Measurements from ENCODE around the gene PPFIBP2.
"Not testable (repeated sequence)": the region's sequence is repeated elsewhere in the genome, so short reads cannot be mapped to it uniquely, and the experiment has no call there.

The PPFIBP2 gene

GRCh38 chr11:7648264-7648663, 134.5 kb downstream of the PPFIBP2 start:
- peaks cover 62 to 66% of the 10 kb centered on the region in 2 donors for H3K36me3 ChIP-seq (ENCODE audit: control insufficient read depth in 2 of 2, insufficient read depth in 2 of 2, low read length in 2 of 2)
- no peak overlapping the region for H3K9ac ChIP-seq (ENCODE audit: low read depth in 1 of 2, low read length in 2 of 2)
- H3K27me3 ChIP-seq (ENCODE audit: control insufficient read depth in 2 of 2, insufficient read depth in 2 of 2, low read length in 2 of 2) = no peaks in the 10 kb centered on the region
- no peaks in the 10 kb centered on the region for H3K9me3 ChIP-seq (ENCODE audit: control insufficient read depth in 2 of 2, low read length in 2 of 2)
- no peak overlapping the region for H3K4me3 ChIP-seq (ENCODE audit: low read length in 2 of 2)
- no peak overlapping the region for H3K27ac ChIP-seq (ENCODE audit: low read depth in 2 of 2, low read length in 2 of 2)
- no peaks in the 10 kb centered on the region for H3K4me1 ChIP-seq (ENCODE audit: control insufficient read depth in 2 of 2, insufficient read depth in 2 of 2, low read length in 2 of 2)

DNA sequence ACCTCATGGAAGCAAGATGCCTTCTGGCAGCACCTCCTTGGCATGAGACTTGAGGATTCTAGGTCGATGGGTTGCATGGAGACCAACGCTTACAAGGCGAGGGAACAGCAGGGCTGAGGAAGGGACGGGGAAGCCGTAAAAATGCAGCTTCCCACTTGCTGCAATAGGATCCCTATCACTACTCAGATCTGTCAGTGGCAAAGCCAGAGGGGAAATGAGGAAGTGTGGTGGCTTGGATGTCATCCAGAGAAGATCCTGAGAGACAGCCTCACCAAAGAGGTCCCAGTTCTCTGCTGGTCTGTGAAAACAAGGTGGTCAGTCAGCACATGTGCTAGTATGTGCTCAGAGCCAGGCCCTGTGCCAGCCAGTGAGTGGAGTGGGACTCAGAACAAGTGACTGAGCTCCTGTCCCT, 137.3 kb downstream of the PPFIBP2 start:
- no peaks in the 10 kb centered on the region for H3K9me3 ChIP-seq (ENCODE audit: control insufficient read depth in 2 of 2, low read length in 2 of 2)
- H3K36me3 ChIP-seq (ENCODE audit: control insufficient read depth in 2 of 2, insufficient read depth in 2 of 2, low read length in 2 of 2) = peaks cover 79 to 82% of the 10 kb centered on the region in 2 donors
- no peaks in the 10 kb centered on the region for H3K27me3 ChIP-seq (ENCODE audit: control insufficient read depth in 2 of 2, insufficient read depth in 2 of 2, low read length in 2 of 2)
- no peak overlapping the region for H3K4me3 ChIP-seq (ENCODE audit: low read length in 2 of 2)
- H3K9ac ChIP-seq (ENCODE audit: low read depth in 1 of 2, low read length in 2 of 2) = no peak overlapping the region
- H3K4me1 ChIP-seq (ENCODE audit: control insufficient read depth in 2 of 2, insufficient read depth in 2 of 2, low read length in 2 of 2) = no peaks in the 10 kb centered on the region
- H3K27ac ChIP-seq (ENCODE audit: low read depth in 2 of 2, low read length in 2 of 2) = no peak overlapping the region

- no peak overlapping the region for H3K9ac ChIP-seq (ENCODE audit: low read depth in 1 of 2, low read length in 2 of 2)
- no peaks in the 10 kb centered on the region for H3K27me3 ChIP-seq (ENCODE audit: control insufficient read depth in 2 of 2, insufficient read depth in 2 of 2, low read length in 2 of 2)
- H3K27ac ChIP-seq (ENCODE audit: low read depth in 2 of 2, low read length in 2 of 2) = no peak overlapping the region
- no peak overlapping the region for H3K4me3 ChIP-seq (ENCODE audit: low read length in 2 of 2)
- H3K36me3 ChIP-seq (ENCODE audit: control insufficient read depth in 2 of 2, insufficient read depth in 2 of 2, low read length in 2 of 2) = peaks cover 82% of the 10 kb centered on the region in 2 donors
- no peaks in the 10 kb centered on the region for H3K9me3 ChIP-seq (ENCODE audit: control insufficient read depth in 2 of 2, low read length in 2 of 2)
- no peaks in the 10 kb centered on the region for H3K4me1 ChIP-seq (ENCODE audit: control insufficient read depth in 2 of 2, insufficient read depth in 2 of 2, low read length in 2 of 2)
Observed at GRCh38 chr11:7651700-7652099, 137.9 kb downstream of the PPFIBP2 start.

DNA sequence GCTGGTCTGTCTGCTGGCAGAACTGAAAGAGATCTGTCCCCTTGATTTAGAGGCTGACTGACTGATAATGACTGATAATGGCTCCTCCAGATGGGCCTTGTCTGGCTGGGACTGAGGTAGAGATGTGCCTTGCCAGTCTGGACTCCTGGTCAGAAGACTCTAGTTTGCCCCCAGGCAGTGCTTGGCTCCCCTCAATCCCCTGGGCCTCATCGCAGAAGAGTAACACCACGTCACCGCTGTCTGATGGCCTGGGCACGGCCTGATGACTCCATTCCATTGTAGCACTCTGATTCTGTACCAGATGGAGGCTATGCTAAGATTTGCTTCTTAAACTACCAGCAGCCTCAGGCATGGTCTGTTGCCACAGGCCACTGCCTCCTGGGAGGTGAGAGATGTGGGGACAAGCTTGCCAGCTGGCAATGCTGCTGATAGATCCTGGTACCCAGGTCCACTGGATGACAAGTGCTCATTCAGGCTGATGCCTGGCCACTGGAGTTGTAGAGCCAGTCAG, 140.5 kb downstream of the PPFIBP2 start:
- Histone ChIP-seq H3K4me1 (ENCODE audit: control insufficient read depth in 2 of 2, insufficient read depth in 2 of 2, low read length in 2 of 2) (peaks cover 4 to 5% of the 10 kb centered on the region in 2 donors), H3K9me3 (ENCODE audit: control insufficient read depth in 2 of 2, low read length in 2 of 2) (no peaks in the 10 kb centered on the region), H3K27ac (ENCODE audit: low read depth in 2 of 2, low read length in 2 of 2) (no peak overlapping the region), H3K27me3 (ENCODE audit: control insufficient read depth in 2 of 2, insufficient read depth in 2 of 2, low read length in 2 of 2) (no peaks in the 10 kb centered on the region), H3K9ac (ENCODE audit: low read depth in 1 of 2, low read length in 2 of 2) (no peak overlapping the region), H3K4me3 (ENCODE audit: low read length in 2 of 2) (no peak overlapping the region), H3K36me3 (ENCODE audit: control insufficient read depth in 2 of 2, insufficient read depth in 2 of 2, low read length in 2 of 2) (peaks cover 79% of the 10 kb centered on the region in 2 donors)

DNA sequence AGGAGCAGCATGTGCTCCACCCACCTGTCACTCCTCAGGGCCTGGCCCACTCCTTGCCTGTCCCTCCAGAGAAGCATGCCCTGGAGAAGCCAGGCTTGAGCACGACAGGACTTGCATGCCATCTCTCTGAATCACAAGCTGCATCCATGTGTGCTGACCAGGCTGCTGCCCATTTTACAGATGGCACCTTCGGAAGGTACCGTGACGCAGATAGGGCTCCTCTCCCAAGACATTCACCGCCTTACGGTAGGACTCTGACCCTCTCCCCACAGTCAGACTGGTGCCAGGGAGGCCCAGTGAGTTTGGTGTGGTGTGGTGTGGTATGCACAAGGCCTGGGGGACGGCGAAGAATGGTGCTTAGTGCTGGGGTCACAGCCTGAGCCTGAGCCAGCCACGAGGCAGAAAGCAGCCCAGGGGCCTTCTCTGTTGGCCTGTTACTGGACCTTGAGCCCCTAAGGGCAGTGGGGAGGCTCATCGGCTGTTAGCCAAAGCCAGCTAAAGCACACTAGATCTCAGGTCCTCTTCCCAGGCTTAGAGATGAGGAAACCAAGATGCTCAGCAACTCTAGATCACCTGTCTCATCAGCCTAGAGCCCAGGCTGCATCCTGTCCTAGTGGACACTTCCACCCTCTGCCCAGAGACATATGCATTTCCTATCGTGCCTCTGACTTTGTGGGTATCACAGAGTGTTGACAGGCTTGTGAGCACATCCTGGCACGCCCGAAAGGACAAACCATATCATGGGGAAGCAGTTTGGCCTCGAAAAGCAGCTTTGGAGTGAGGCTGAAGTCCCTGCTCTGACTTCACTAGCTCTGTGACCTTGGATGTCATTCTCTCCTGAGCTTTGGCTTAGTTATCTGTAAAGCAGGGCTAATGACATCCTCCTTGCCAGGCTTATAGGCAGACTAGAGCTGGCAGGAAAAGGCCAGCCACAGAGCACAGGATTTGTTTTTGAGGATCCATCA, 141.7 kb downstream of the PPFIBP2 start:
- H3K4me1 ChIP-seq (ENCODE audit: control insufficient read depth in 2 of 2, insufficient read depth in 2 of 2, low read length in 2 of 2) = peaks cover 4 to 5% of the 10 kb centered on the region in 2 donors
- H3K27me3 ChIP-seq (ENCODE audit: control insufficient read depth in 2 of 2, insufficient read depth in 2 of 2, low read length in 2 of 2) = no peaks in the 10 kb centered on the region
- no peak overlapping the region for H3K9ac ChIP-seq (ENCODE audit: low read depth in 1 of 2, low read length in 2 of 2)
- no peaks in the 10 kb centered on the region for H3K9me3 ChIP-seq (ENCODE audit: control insufficient read depth in 2 of 2, low read length in 2 of 2)
- peaks cover 66% of the 10 kb centered on the region in 2 donors for H3K36me3 ChIP-seq (ENCODE audit: control insufficient read depth in 2 of 2, insufficient read depth in 2 of 2, low read length in 2 of 2)
- no peak overlapping the region for H3K4me3 ChIP-seq (ENCODE audit: low read length in 2 of 2)
- no peak overlapping the region for H3K27ac ChIP-seq (ENCODE audit: low read depth in 2 of 2, low read length in 2 of 2)

DNA sequence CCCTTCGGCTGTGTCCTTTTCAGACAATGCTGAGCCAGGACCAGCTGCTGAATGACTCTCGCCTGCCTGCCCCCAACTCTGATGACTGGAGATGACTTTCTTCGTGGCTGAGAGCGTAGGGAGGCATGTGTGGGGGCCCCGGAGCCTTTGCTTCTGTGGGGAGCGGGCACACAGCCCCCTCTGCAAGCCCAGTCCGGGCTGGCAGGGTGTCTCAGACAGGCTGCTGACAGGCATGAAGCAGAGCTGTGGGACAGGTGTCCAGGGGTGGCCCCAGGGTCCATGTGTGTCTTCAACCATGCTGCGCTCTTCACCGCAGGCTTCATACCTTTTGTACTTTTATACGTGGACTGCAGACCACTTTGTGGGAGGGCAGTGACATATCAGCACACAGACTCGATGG, 142.9 kb downstream of the PPFIBP2 start:
- no peak overlapping the region for H3K9ac ChIP-seq (ENCODE audit: low read depth in 1 of 2, low read length in 2 of 2)
- H3K4me1 ChIP-seq (ENCODE audit: control insufficient read depth in 2 of 2, insufficient read depth in 2 of 2, low read length in 2 of 2) = peaks cover 4 to 5% of the 10 kb centered on the region in 2 donors

DNA sequence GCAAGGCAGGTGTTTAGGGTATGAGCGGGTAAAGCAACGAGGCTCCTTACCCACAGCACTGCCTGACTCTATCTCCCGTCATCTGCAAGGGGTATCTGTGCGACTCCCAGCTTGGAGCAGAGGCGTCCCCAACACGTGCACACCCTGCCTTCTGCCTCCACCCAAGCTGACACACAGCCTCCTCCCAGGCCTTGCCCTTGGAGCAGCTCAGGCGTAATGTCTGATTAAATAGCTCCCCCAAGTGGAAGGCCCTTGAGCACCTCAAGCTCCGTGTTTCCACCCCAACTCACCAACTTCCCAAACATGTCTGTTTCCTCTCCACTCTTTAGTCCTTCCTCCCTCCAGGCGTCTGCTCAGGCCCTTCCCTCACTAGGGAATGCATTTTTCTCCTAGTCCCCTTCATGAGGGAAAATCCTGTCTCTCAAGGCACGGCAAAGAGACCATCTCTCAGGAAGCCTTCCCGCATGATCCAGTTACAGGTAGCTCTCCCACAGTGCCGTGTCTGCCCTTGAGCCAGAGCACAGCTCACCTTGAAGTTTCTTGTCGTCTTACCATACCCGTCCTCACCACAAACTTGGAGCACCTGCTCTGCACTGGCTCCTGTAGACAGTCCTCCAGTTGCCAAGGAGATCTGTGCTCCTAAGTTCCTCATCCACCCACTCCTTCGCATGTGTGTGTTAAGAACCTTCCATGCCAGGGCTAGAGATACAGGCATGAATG, 143.7 kb downstream of the PPFIBP2 start:
- Histone ChIP-seq H3K36me3 (ENCODE audit: control insufficient read depth in 2 of 2, insufficient read depth in 2 of 2, low read length in 2 of 2) (peaks cover 47% of the 10 kb centered on the region in 2 donors), H3K27ac (ENCODE audit: low read depth in 2 of 2, low read length in 2 of 2) (no peak overlapping the region), H3K9ac (ENCODE audit: low read depth in 1 of 2, low read length in 2 of 2) (no peak overlapping the region), H3K4me1 (ENCODE audit: control insufficient read depth in 2 of 2, insufficient read depth in 2 of 2, low read length in 2 of 2) (peaks cover 4 to 5% of the 10 kb centered on the region in 2 donors), H3K4me3 (ENCODE audit: low read length in 2 of 2) (no peak overlapping the region), H3K27me3 (ENCODE audit: control insufficient read depth in 2 of 2, insufficient read depth in 2 of 2, low read length in 2 of 2) (no peaks in the 10 kb centered on the region), H3K9me3 (ENCODE audit: control insufficient read depth in 2 of 2, low read length in 2 of 2) (no peaks in the 10 kb centered on the region)

More for the DNA sequence above, 142.9 kb downstream of the PPFIBP2 start:
- Histone ChIP-seq H3K27me3 (ENCODE audit: control insufficient read depth in 2 of 2, insufficient read depth in 2 of 2, low read length in 2 of 2) (no peaks in the 10 kb centered on the region), H3K4me3 (ENCODE audit: low read length in 2 of 2) (no peak overlapping the region), H3K9me3 (ENCODE audit: control insufficient read depth in 2 of 2, low read length in 2 of 2) (no peaks in the 10 kb centered on the region), H3K27ac (ENCODE audit: low read depth in 2 of 2, low read length in 2 of 2) (no peak overlapping the region), H3K36me3 (ENCODE audit: control insufficient read depth in 2 of 2, insufficient read depth in 2 of 2, low read length in 2 of 2) (peaks cover 54 to 55% of the 10 kb centered on the region in 2 donors)

GRCh38 chr11:7663531-7663930, 149.7 kb downstream of the PPFIBP2 start:
- H3K9me3 ChIP-seq (ENCODE audit: control insufficient read depth in 2 of 2, low read length in 2 of 2); H3K4me1 ChIP-seq (ENCODE audit: control insufficient read depth in 2 of 2, insufficient read depth in 2 of 2, low read length in 2 of 2); H3K4me3 ChIP-seq (ENCODE audit: low read length in 2 of 2); H3K9ac ChIP-seq (ENCODE audit: low read depth in 1 of 2, low read length in 2 of 2); H3K27me3 ChIP-seq (ENCODE audit: control insufficient read depth in 2 of 2, insufficient read depth in 2 of 2, low read length in 2 of 2); H3K27ac ChIP-seq (ENCODE audit: low read depth in 2 of 2, low read length in 2 of 2): not testable (repeated sequence)
- H3K36me3 ChIP-seq (ENCODE audit: control insufficient read depth in 2 of 2, insufficient read depth in 2 of 2, low read length in 2 of 2) = peaks cover 9 to 19% of the 10 kb centered on the region in 2 donors

DNA sequence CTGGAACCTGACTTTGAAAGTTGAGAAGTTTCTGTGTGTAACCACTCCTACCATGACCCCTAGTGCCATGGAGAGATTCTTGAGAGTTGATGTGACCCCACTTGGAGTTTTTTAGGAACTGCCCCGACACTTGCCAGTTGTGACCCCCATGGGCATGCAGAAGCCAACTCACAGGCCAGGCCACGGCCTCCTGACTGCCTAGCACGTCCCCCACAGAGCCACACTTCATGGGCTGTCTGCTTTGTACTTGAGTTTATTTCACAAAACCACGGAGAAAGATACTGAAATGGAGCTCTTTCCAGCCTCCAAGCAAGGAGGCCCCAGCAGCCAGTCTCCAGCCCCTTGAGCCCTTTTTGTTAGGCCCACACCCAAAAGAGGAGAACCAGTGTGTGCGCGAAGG, 151.1 kb downstream of the PPFIBP2 start:
- no peak overlapping the region for H3K4me3 ChIP-seq (ENCODE audit: low read length in 2 of 2)
- H3K36me3 ChIP-seq (ENCODE audit: control insufficient read depth in 2 of 2, insufficient read depth in 2 of 2, low read length in 2 of 2) = peaks cover 9 to 19% of the 10 kb centered on the region in 2 donors
- H3K9ac ChIP-seq (ENCODE audit: low read depth in 1 of 2, low read length in 2 of 2) = no peak overlapping the region
- H3K4me1 ChIP-seq (ENCODE audit: control insufficient read depth in 2 of 2, insufficient read depth in 2 of 2, low read length in 2 of 2) = peaks cover 2 to 3% of the 10 kb centered on the region in 2 donors
- no peaks in the 10 kb centered on the region for H3K27me3 ChIP-seq (ENCODE audit: control insufficient read depth in 2 of 2, insufficient read depth in 2 of 2, low read length in 2 of 2)
- H3K9me3 ChIP-seq (ENCODE audit: control insufficient read depth in 2 of 2, low read length in 2 of 2) = no peaks in the 10 kb centered on the region
- H3K27ac ChIP-seq (ENCODE audit: low read depth in 2 of 2, low read length in 2 of 2) = no peak overlapping the region

All from mucosa of rectum (tissue), 2 donors.